ENCODE results near the gene TRAF3IP1.

TRAF3IP1 gene

DNA sequence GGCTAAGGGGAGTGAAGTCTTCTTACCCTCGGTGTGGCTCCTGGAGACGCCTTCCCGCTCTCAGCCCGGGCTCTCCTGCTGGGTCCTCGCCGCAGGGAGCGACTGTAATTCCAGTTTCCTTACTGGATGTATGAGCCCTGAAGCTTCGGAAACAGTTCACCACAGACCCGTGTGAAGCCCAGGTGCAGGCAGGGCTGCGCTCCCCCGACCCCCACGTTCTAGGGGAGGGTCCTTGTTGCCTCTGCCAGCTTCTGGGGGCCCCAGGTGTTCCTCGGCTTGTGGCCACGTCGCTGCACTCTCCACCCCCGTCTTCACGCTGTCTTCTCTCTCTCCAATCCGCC, 101.3 kb downstream of the TRAF3IP1 start:
- no peak overlapping the region for H2AFZ ChIP-seq (ENCODE audit: low read depth, low read length)
- no peaks in the 10 kb centered on the region for H3K9me3 ChIP-seq (ENCODE audit: low read length)
- no peaks in the 10 kb centered on the region for H3K27me3 ChIP-seq (ENCODE audit: insufficient read depth, low read length)
- no peak overlapping the region for H3K4me3 ChIP-seq (ENCODE audit: low read length)
- H3K36me3 ChIP-seq (ENCODE audit: insufficient read depth, low read length), result no peaks in the 10 kb centered on the region
- H3K4me1 ChIP-seq (ENCODE audit: insufficient read depth, low read length), result peaks cover 20% of the 10 kb centered on the region

DNA sequence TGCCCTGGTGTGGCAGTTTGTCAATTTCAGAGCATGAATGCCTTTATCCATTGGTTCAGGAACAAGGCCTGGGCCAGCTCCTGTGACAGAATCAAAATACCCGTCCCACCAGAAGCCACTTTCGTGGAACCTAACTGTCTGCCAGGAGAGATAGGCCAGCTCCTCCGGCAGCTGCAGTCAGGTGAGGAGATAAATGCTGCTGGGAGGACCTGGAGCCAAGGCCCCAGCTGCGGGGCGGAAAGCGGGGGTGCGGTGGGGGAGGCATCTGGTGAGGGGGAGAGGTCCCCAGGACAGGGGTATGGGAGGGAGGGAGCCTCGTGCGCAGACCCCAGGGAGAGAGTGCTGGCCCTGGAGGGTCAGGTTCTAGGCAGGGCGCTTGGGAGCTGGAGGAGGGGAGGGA, 102.0 kb downstream of the TRAF3IP1 start:
- Histone ChIP-seq H3K27me3 (ENCODE audit: insufficient read depth, low read length) (no peaks in the 10 kb centered on the region), H3K9me3 (ENCODE audit: low read length) (no peaks in the 10 kb centered on the region)

DNA sequence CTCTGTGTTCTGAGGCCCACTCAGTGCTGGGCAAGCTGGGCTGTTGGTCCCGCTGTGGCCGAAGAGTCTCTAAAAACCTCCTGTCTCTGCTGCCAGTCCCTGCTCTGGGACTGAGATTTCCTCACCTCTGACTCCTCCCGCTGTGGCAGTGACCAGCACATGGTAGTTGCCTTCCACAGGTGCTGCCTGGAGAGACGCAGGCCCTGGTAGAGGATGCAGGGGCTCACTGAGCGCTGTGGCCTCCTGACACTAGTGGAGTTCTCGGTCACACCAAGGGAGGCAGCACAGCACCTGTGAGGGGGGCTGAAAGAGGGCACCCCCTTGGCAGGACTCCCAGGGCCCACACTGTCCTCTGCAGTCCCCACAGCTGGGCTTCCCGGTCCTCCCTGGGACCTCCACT, 102.6 kb downstream of the TRAF3IP1 start:
- Histone ChIP-seq H3K4me3 (ENCODE audit: low read length) (no peak overlapping the region), H3K27me3 (ENCODE audit: insufficient read depth, low read length) (no peaks in the 10 kb centered on the region), H3K4me1 (ENCODE audit: insufficient read depth, low read length) (peaks cover 24% of the 10 kb centered on the region), H3K36me3 (ENCODE audit: insufficient read depth, low read length) (no peaks in the 10 kb centered on the region), H3K9me3 (ENCODE audit: low read length) (no peaks in the 10 kb centered on the region), H2AFZ (ENCODE audit: low read depth, low read length) (no peak overlapping the region)

More for the DNA sequence above, 102.0 kb downstream of the TRAF3IP1 start:
- Histone ChIP-seq H3K4me3 (ENCODE audit: low read length) (no peak overlapping the region), H3K4me1 (ENCODE audit: insufficient read depth, low read length) (peaks cover 20% of the 10 kb centered on the region), H2AFZ (ENCODE audit: low read depth, low read length) (no peak overlapping the region), H3K36me3 (ENCODE audit: insufficient read depth, low read length) (no peaks in the 10 kb centered on the region)

GRCh38 chr2:238423561-238424312, 103.4 kb downstream of the TRAF3IP1 start:
- Histone ChIP-seq H3K9me3 (ENCODE audit: low read length) (no peaks in the 10 kb centered on the region), H3K4me3 (ENCODE audit: low read length) (no peak overlapping the region), H3K4me1 (ENCODE audit: insufficient read depth, low read length) (peaks cover 30% of the 10 kb centered on the region), H2AFZ (ENCODE audit: low read depth, low read length) (no peak overlapping the region), H3K36me3 (ENCODE audit: insufficient read depth, low read length) (no peaks in the 10 kb centered on the region), H3K27me3 (ENCODE audit: insufficient read depth, low read length) (no peaks in the 10 kb centered on the region)

GRCh38 chr2:238424313-238424700, 104.0 kb downstream of the TRAF3IP1 start:
- Histone ChIP-seq H3K27me3 (ENCODE audit: insufficient read depth, low read length) (no peaks in the 10 kb centered on the region), H3K9me3 (ENCODE audit: low read length) (no peaks in the 10 kb centered on the region), H3K4me1 (ENCODE audit: insufficient read depth, low read length) (peaks cover 30% of the 10 kb centered on the region), H2AFZ (ENCODE audit: low read depth, low read length) (no peak overlapping the region), H3K4me3 (ENCODE audit: low read length) (no peak overlapping the region), H3K36me3 (ENCODE audit: insufficient read depth, low read length) (no peaks in the 10 kb centered on the region)

GRCh38 chr2:238425505-238425978, 105.2 kb downstream of the TRAF3IP1 start:
- Histone ChIP-seq H2AFZ (ENCODE audit: low read depth, low read length) (no peak overlapping the region), H3K9me3 (ENCODE audit: low read length) (peaks cover 5% of the 10 kb centered on the region), H3K4me3 (ENCODE audit: low read length) (peak overlapping the region; percentile 59), H3K27me3 (ENCODE audit: insufficient read depth, low read length) (no peaks in the 10 kb centered on the region), H3K36me3 (ENCODE audit: insufficient read depth, low read length) (peaks cover 4% of the 10 kb centered on the region), H3K4me1 (ENCODE audit: insufficient read depth, low read length) (peaks cover 27% of the 10 kb centered on the region)

GRCh38 chr2:238425979-238426567, 105.8 kb downstream of the TRAF3IP1 start:
- peaks cover 9% of the 10 kb centered on the region for H3K9me3 ChIP-seq (ENCODE audit: low read length)

GRCh38 chr2:238426568-238427434, 106.5 kb downstream of the TRAF3IP1 start, which contains the start of gene ASB1:
ASB1 (plus strand) TSS chr2:238426927; CDS start chr2:238427071, 144 bp downstream.
- H3K36me3 ChIP-seq (ENCODE audit: insufficient read depth, low read length), result peaks cover 4% of the 10 kb centered on the region
- no peaks in the 10 kb centered on the region for H3K27me3 ChIP-seq (ENCODE audit: insufficient read depth, low read length)
- peaks cover 9% of the 10 kb centered on the region for H3K9me3 ChIP-seq (ENCODE audit: low read length)
- peak within 1 kb of the TSS; percentile 59 for H3K4me3 ChIP-seq (ENCODE audit: low read length)
- H3K4me1 ChIP-seq (ENCODE audit: insufficient read depth, low read length), result peaks cover 17% of the 10 kb centered on the region
- H2AFZ ChIP-seq (ENCODE audit: low read depth, low read length), result peak within 1 kb of the TSS; percentile 77

More at GRCh38 chr2:238425979-238426567, 105.8 kb downstream of the TRAF3IP1 start:
- Histone ChIP-seq H3K27me3 (ENCODE audit: insufficient read depth, low read length) (no peaks in the 10 kb centered on the region), H3K36me3 (ENCODE audit: insufficient read depth, low read length) (peaks cover 4% of the 10 kb centered on the region), H3K4me3 (ENCODE audit: low read length) (peak overlapping the region; percentile 59), H2AFZ (ENCODE audit: low read depth, low read length) (peak overlapping the region; percentile 77), H3K4me1 (ENCODE audit: insufficient read depth, low read length) (peaks cover 22% of the 10 kb centered on the region)

- H3K4me1 ChIP-seq (ENCODE audit: insufficient read depth, low read length), result peaks cover 17% of the 10 kb centered on the region
- peaks cover 9% of the 10 kb centered on the region for H3K9me3 ChIP-seq (ENCODE audit: low read length)
- peak overlapping the region; percentile 59 for H3K4me3 ChIP-seq (ENCODE audit: low read length)
- no peaks in the 10 kb centered on the region for H3K27me3 ChIP-seq (ENCODE audit: insufficient read depth, low read length)
- peaks cover 4% of the 10 kb centered on the region for H3K36me3 ChIP-seq (ENCODE audit: insufficient read depth, low read length)
- H2AFZ ChIP-seq (ENCODE audit: low read depth, low read length), result peak overlapping the region; percentile 77
Observed at GRCh38 chr2:238427435-238428162, 107.3 kb downstream of the TRAF3IP1 start.

- Histone ChIP-seq H2AFZ (ENCODE audit: low read depth, low read length) (no peak overlapping the region), H3K27me3 (ENCODE audit: insufficient read depth, low read length) (no peaks in the 10 kb centered on the region), H3K4me1 (ENCODE audit: insufficient read depth, low read length) (peaks cover 17% of the 10 kb centered on the region), H3K36me3 (ENCODE audit: insufficient read depth, low read length) (peaks cover 9% of the 10 kb centered on the region), H3K4me3 (ENCODE audit: low read length) (no peak overlapping the region), H3K9me3 (ENCODE audit: low read length) (peaks cover 9% of the 10 kb centered on the region)
Observed at GRCh38 chr2:238428866-238429265, 108.5 kb downstream of the TRAF3IP1 start.

DNA sequence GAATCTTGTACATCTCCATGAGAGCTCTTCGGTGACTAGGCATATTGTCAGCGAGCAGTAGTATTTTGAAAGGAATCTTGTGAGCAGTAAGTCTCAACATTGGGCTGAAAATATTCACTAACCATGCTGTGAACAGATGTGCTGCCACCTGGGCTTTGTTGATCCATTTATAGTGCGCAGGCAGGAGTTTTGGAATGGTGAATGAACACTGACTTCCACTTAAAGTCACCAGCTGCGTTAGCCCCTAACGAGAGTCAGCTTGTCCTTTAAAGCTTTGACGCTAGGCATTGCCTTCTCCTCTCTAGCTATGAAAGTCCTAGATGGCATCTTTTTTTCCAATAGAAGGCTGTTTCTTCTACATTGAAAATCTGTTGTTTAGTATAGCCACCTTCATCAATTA, 110.5 kb downstream of the TRAF3IP1 start:
- peaks cover 28% of the 10 kb centered on the region for H3K36me3 ChIP-seq (ENCODE audit: insufficient read depth, low read length)
- no peak overlapping the region for H3K4me3 ChIP-seq (ENCODE audit: low read length)
- H3K4me1 ChIP-seq (ENCODE audit: insufficient read depth, low read length), result peaks cover 15% of the 10 kb centered on the region
- H2AFZ ChIP-seq (ENCODE audit: low read depth, low read length), result no peak overlapping the region
- H3K27me3 ChIP-seq (ENCODE audit: insufficient read depth, low read length), result no peaks in the 10 kb centered on the region
- peaks cover 9% of the 10 kb centered on the region for H3K9me3 ChIP-seq (ENCODE audit: low read length)

- Histone ChIP-seq H3K4me1 (ENCODE audit: insufficient read depth, low read length) (peaks cover 9% of the 10 kb centered on the region), H3K9me3 (ENCODE audit: low read length) (peaks cover 9% of the 10 kb centered on the region), H3K36me3 (ENCODE audit: insufficient read depth, low read length) (peaks cover 30% of the 10 kb centered on the region), H3K27me3 (ENCODE audit: insufficient read depth, low read length) (no peaks in the 10 kb centered on the region), H3K4me3 (ENCODE audit: low read length) (no peak overlapping the region), H2AFZ (ENCODE audit: low read depth, low read length) (no peak overlapping the region)
Observed at GRCh38 chr2:238431456-238431855, 111.1 kb downstream of the TRAF3IP1 start.

Data from neuron (in vitro differentiated cells).